ENCODE measurements around the gene NTRK2. TPM values are rescaled to one million over a fixed set of nuclear protein-coding genes. Genes with fewer than 3 reads are reported as not detected.

NTRK2 gene
- total and polyA plus RNA-seq, 4 donors, result 0.26 to 1.4 (median 0.56) TPM

- TF ChIP-seq ZBTB33 (IDR thresholded peaks at IDR 0.05) (no peak), ATF3 (IDR thresholded peaks at IDR 0.05) (no peak), RAD21 (IDR thresholded peaks at IDR 0.05) (no peak), NR2F2 (IDR thresholded peaks at IDR 0.05) (no peak), RXRA (IDR thresholded peaks at IDR 0.05) (no peak), FOXA2 (IDR thresholded peaks at IDR 0.05) (no peak)
These were observed 302.0 kb downstream of the NTRK2 start (continued) for GRCh38 chr9:84971571-84971970.

- no peaks in the 10 kb centered on the region for H3K36me3 ChIP-seq (ENCODE audit: control insufficient read depth in 4 of 4, insufficient read depth in 3 of 4, low read depth in 1 of 4, low read length in 3 of 4)
- no peaks in the 10 kb centered on the region for H3K4me1 ChIP-seq (ENCODE audit: control insufficient read depth in 4 of 4, insufficient read depth in 4 of 4, low read length in 3 of 4)
- H3K9ac ChIP-seq (ENCODE audit: low read depth in 1 of 2, low read length in 2 of 2), result no peak overlapping the region
- peaks cover 0 to 3% (median 0%) of the 10 kb centered on the region in 4 donors for H3K27me3 ChIP-seq (ENCODE audit: control insufficient read depth in 4 of 4, insufficient read depth in 4 of 4, low read length in 3 of 4)
- no peak overlapping the region for H3K4me3 ChIP-seq (ENCODE audit: low read depth in 1 of 3, low read length in 3 of 3)
- no peaks in the 10 kb centered on the region for H3K9me3 ChIP-seq (ENCODE audit: control insufficient read depth in 4 of 4, low read length in 3 of 4)
- WGBS, result 46% methylated on average over 1 of the region's 1 CpG
- H3K27ac ChIP-seq (ENCODE audit: low read depth in 1 of 2, low read length in 2 of 2), result no peak overlapping the region
- TF ChIP-seq RAD21 (IDR thresholded peaks at IDR 0.05) (no peak), YY1 (IDR thresholded peaks at IDR 0.05) (no peak), TAF1 (conservative IDR thresholded peaks at IDR 0.05) (no peak), HNF4A (conservative IDR thresholded peaks at IDR 0.05) (no peak), SP1 (IDR thresholded peaks at IDR 0.05) (no peak), FOXA1 (IDR thresholded peaks at IDR 0.05) (no peak), NR2F2 (IDR thresholded peaks at IDR 0.05) (no peak), GABPA (IDR thresholded peaks at IDR 0.05 in 1 of 2, conservative IDR thresholded peaks at IDR 0.05 in 1 of 2) (no peak), ATF3 (IDR thresholded peaks at IDR 0.05) (no peak), RXRA (IDR thresholded peaks at IDR 0.05) (no peak), FOXA2 (IDR thresholded peaks at IDR 0.05) (no peak), REST (IDR thresholded peaks at IDR 0.05) (no peak), ZBTB33 (IDR thresholded peaks at IDR 0.05) (no peak), HNF4G (IDR thresholded peaks at IDR 0.05) (no peak), MAX (IDR thresholded peaks at IDR 0.05) (no peak), EGR1 (IDR thresholded peaks at IDR 0.05; ENCODE audit: low read depth in 2 of 2) (no peak)
- no peak for DNase-seq (ENCODE audit: low spot score)
These were observed 304.7 kb downstream of the NTRK2 start for GRCh38 chr9:84974258-84974657.
